HepG2 (cell line): ENCODE data around the gene TRIM28. TPM values are rescaled to one million over a fixed set of nuclear protein-coding genes. Genes with fewer than 3 reads are reported as not detected.

ENCODE experiments used
- ATF5 ChIP-seq: sonication (generic); formaldehyde crosslinking; IDR thresholded peaks from 2 replicates; pipeline ENCODE4 v1.4.0; 2020; ENCODE audit warnings: mild to moderate bottlenecking, low read depth, missing genetic modification reagents
- GATA4 ChIP-seq: sonication (generic); IDR thresholded peaks from 2 replicates; pipeline ENCODE4 v1.6.1; 2016; ENCODE audit warnings: antibody characterized with exemption, low read depth, borderline replicate concordance
- HOXA7 ChIP-seq: sonication (generic); formaldehyde crosslinking; IDR thresholded peaks from 2 replicates; pipeline ENCODE4 v1.8.1; 2022; ENCODE audit warnings: mild to moderate bottlenecking, missing genetic modification reagents, moderate library complexity
- PAF1 ChIP-seq: IDR thresholded peaks from 2 replicates; pipeline ENCODE4 v1.6.1; 2016; ENCODE audit warnings: missing genetic modification reagents, missing compliant biosample characterization
- RBFOX2 ChIP-seq: fragments of 200-400 bp; formaldehyde crosslinking; IDR thresholded peaks from 2 replicates; pipeline ENCODE4 v1.6.1; 2017; ENCODE audit warnings: low read depth, mild to moderate bottlenecking, low read length
- SMARCE1 ChIP-seq: fragments of 450-650 bp; IDR thresholded peaks from 2 replicates; pipeline ENCODE4 v1.6.1; 2017; ENCODE audit warnings: borderline replicate concordance
- TBL1XR1 ChIP-seq: fragments of 150-350 bp; IDR thresholded peaks from 2 replicates; pipeline ENCODE4 v1.6.1; 2014; ENCODE audit warnings: borderline replicate concordance, low read length; ENCODE audit not compliant: partially characterized antibody
- ZNF589 ChIP-seq: sonication (generic); formaldehyde crosslinking; conservative IDR thresholded peaks from 2 replicates; pipeline ENCODE4 v1.8.0; 2022; ENCODE audit warnings: mild to moderate bottlenecking, moderate library complexity, missing genetic modification reagents
- ZNF770 ChIP-seq: sonication (generic); formaldehyde crosslinking; IDR thresholded peaks from 2 replicates; pipeline ENCODE4 v1.5.0; 2020; ENCODE audit warnings: mild to moderate bottlenecking, missing genetic modification reagents
- polyA plus RNA-seq, 8 experiments: library from polyadenylated mRNA; depleted of rRNA in 3 of 8; stranded (reverse) in 7 of 8; unstranded in 1 of 8; fragments of >200 nt; fragmentation: Illumina TruSeq in 4 of 8; extraction: Trizol in 4 of 8; gene quantifications; 2 replicates each; pipeline versions ENCODE4 v1.2.1 to v1.2.3, GENCODE V29; 2011 to 2016; ENCODE audit warnings: low read depth in 4 of 8, missing spikeins in 1 of 8, mixed read lengths in 1 of 8; ENCODE audit not compliant: insufficient read depth in 1 of 8
- total RNA-seq, 5 experiments: library from RNA; depleted of rRNA; stranded (reverse); fragments of >200 nt; fragmentation: Illumina TruSeq; extraction: Trizol; gene quantifications; 2 replicates each; pipeline ENCODE4 v1.2.3, GENCODE V29; 2016; ENCODE audit warnings: low read depth in 1 of 5
- TF ChIP-seq, protein P1 (sequence below), 2 experiments: fragments of 450-650 bp in 1 of 2; sonication (generic) in 1 of 2; formaldehyde crosslinking in 1 of 2; IDR thresholded peaks; 2 replicates each; pipeline versions ENCODE4 v1.6.1 to v1.8.0; 2016 to 2022; ENCODE audit warnings: antibody characterized with exemption in 1 of 2, mild to moderate bottlenecking in 1 of 2, missing genetic modification reagents in 1 of 2
- TF ChIP-seq, protein P2 (sequence below): sonication (generic); formaldehyde crosslinking; IDR thresholded peaks from 2 replicates; pipeline ENCODE4 v1.5.1; 2020; ENCODE audit warnings: mild to moderate bottlenecking, missing genetic modification reagents, moderate library complexity

TRIM28 gene
- total and polyA plus RNA-seq, 2 of the 13 experiments (the other 11 are each of a cell fraction or from before 2014, with no cell fraction given), result 361 to 439 TPM

DNA sequence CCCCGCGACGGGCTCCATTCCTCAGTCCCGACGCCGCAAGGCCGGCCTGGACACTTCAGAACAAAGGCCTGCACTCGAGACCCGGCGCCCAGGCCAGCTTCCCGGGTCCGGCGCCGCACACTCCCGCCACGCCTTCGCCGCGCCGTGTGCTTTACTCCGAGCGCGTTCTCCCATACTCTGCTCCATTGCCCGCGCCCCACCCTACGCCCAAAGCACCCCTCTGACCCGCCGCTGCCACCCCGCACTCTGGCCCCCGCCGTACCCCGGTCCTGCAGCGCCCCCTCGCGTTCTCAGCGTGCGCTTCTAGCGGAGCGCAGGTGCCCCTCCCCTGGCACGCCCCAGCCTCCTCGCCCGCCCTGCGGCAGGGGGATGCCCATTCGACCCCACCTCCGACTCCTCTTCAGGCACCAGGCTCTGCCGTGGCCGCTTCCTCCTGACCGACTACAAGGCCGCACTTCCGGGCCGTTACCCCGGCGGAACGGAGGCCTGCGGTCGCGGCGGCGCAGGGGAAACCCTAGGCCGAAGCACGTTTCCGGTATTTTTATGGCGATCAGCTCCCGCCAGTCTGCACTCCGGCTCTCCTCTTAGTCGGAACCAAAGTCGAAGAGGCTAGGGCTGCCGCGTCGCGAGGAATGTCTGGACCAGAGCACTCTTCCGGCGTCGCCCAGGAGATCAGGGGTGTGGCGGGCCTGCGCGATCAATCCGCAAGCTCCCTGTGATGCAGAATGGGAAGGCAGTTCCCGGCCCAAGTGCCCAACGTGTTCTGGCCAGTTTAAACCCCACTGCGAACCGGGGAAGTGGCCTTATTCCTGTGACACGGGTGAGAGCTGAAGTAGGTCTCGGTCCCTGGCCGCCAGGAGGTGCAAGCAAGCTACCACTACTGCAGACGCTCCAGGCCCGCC, 24.3 kb upstream of the TRIM28 start, which contains the start of gene ZBTB45 (continued):
- TF ChIP-seq, protein P1, sequence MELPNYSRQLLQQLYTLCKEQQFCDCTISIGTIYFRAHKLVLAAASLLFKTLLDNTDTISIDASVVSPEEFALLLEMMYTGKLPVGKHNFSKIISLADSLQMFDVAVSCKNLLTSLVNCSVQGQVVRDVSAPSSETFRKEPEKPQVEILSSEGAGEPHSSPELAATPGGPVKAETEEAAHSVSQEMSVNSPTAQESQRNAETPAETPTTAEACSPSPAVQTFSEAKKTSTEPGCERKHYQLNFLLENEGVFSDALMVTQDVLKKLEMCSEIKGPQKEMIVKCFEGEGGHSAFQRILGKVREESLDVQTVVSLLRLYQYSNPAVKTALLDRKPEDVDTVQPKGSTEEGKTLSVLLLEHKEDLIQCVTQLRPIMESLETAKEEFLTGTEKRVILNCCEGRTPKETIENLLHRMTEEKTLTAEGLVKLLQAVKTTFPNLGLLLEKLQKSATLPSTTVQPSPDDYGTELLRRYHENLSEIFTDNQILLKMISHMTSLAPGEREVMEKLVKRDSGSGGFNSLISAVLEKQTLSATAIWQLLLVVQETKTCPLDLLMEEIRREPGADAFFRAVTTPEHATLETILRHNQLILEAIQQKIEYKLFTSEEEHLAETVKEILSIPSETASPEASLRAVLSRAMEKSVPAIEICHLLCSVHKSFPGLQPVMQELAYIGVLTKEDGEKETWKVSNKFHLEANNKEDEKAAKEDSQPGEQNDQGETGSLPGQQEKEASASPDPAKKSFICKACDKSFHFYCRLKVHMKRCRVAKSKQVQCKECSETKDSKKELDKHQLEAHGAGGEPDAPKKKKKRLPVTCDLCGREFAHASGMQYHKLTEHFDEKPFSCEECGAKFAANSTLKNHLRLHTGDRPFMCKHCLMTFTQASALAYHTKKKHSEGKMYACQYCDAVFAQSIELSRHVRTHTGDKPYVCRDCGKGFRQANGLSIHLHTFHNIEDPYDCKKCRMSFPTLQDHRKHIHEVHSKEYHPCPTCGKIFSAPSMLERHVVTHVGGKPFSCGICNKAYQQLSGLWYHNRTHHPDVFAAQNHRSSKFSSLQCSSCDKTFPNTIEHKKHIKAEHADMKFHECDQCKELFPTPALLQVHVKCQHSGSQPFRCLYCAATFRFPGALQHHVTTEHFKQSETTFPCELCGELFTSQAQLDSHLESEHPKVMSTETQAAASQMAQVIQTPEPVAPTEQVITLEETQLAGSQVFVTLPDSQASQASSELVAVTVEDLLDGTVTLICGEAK (IDR thresholded peaks at IDR 0.05), result peak; percentile 98
- TF ChIP-seq, protein P1 (CRISPR knock-in tag; IDR thresholded peaks at IDR 0.05), result peak; percentile 92
- TF ChIP-seq, protein P2, sequence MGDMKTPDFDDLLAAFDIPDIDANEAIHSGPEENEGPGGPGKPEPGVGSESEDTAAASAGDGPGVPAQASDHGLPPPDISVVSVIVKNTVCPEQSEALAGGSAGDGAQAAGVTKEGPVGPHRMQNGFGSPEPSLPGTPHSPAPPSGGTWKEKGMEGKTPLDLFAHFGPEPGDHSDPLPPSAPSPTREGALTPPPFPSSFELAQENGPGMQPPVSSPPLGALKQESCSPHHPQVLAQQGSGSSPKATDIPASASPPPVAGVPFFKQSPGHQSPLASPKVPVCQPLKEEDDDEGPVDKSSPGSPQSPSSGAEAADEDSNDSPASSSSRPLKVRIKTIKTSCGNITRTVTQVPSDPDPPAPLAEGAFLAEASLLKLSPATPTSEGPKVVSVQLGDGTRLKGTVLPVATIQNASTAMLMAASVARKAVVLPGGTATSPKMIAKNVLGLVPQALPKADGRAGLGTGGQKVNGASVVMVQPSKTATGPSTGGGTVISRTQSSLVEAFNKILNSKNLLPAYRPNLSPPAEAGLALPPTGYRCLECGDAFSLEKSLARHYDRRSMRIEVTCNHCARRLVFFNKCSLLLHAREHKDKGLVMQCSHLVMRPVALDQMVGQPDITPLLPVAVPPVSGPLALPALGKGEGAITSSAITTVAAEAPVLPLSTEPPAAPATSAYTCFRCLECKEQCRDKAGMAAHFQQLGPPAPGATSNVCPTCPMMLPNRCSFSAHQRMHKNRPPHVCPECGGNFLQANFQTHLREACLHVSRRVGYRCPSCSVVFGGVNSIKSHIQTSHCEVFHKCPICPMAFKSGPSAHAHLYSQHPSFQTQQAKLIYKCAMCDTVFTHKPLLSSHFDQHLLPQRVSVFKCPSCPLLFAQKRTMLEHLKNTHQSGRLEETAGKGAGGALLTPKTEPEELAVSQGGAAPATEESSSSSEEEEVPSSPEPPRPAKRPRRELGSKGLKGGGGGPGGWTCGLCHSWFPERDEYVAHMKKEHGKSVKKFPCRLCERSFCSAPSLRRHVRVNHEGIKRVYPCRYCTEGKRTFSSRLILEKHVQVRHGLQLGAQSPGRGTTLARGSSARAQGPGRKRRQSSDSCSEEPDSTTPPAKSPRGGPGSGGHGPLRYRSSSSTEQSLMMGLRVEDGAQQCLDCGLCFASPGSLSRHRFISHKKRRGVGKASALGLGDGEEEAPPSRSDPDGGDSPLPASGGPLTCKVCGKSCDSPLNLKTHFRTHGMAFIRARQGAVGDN (CRISPR knock-in tag), result peak; percentile 98
- TF ChIP-seq ATF5 (no peak), ZNF589 (CRISPR knock-in tag) (peak; percentile 93), PAF1 (no peak; the same call in 1 of the 2 replicates), RBFOX2 (peak; percentile 93), GATA4 (no peak), TBL1XR1 (peak; percentile 80), HOXA7 (CRISPR knock-in tag) (0 out of 2 replicates have a peak, but pooled peaks have one; percentile 86), SMARCE1 (no peak), ZNF770 (peak; percentile 77)
